Frontal cortex (tissue), 4 donors: ENCODE results near the gene POU2F1. TPM values are rescaled to one million over a fixed set of nuclear protein-coding genes. Genes with fewer than 3 reads are reported as not detected.
A peak's percentile ranks its signal among the peaks of the same experiment; 100 is the strongest.

ENCODE experiments used
- DNase-seq, 2 donors: peaks; one replicate each; pipeline ENCODE4 v3.0.0; 2012; ENCODE audit warnings: low spot score in 2 of 2
- FAIRE-seq: peaks from 2 replicates; lab custom pipeline; 2012; peaks lifted over from hg19 to GRCh38; lab: Jason Lieb, UNC
- total RNA-seq: library from RNA; depleted of rRNA; stranded (reverse); fragments of >200 nt; gene quantifications from one replicate; pipeline ENCODE4 v1.2.3, GENCODE V29; 2014
- donor health status: control.
- donor health status: control.
- donor health status: control.

Gene POU2F1
- total RNA-seq, 1 donor from 2014 or later, result 19.2 TPM

DNA sequence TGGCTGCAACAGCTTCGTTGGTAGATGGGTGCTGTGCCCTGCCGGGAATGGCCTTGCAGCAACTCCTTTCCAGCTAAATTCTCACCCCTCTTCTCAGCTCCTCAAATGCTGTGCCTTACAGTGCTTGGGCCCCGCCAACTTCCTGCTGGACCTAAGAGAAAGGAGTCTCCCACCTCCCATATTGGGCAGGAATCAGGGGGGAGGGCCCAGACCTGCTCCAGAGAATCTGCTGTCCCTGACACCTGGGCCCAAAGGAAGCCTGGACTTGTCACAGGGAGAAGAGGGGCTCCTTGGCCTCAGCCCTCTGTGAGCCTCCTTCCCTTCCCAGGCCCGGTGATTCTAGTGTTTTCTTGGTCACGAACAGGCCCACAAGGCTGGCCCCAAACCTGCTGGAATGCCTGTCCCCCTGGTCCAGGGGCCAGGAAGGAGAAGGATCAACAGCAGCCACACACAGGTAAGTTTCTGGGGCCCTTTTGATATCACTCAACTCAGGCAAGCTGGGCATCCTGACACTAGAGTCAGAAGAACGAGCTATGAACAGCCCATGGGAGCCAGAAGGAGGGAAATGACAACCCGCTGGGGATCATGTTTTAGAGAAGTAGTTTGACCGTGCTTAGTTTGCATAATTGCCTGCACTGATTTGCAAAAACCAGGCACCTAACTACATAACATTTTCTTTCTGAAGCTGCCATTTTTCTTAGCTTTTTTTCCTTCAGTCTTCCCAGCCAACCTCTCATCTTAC is 211.4 kb downstream of the POU2F1 start:
- DNase-seq, result no peak
- no peak for FAIRE-seq

- FAIRE-seq, result no peak
- no peak for DNase-seq
These were observed 212.1 kb downstream of the POU2F1 start for GRCh38 chr1:167432780-167433179.

GRCh38 chr1:167433884-167434283 is 213.2 kb downstream of the POU2F1 start:
- DNase-seq, result no peak
- FAIRE-seq, result no peak

DNA sequence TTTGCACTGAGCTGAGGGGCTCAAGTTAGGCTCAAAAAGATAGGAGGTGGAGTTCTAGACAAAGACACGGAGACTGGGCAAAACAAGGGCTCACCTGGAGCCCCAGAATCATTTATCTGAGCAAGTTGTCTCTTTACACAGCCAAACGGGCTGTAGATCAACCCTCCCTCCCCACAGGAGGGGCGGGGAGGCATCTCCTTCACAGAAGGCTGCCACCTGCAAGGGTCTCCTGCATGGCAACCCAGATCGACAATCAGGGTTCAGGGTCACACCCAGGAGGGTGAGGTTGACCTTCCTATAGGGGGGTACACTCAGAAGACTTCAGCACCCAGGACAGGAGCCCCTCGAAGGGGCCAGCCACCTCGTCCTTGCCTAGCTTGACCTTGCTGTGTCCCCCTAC is 213.6 kb downstream of the POU2F1 start:
- FAIRE-seq, result no peak
- no peak for DNase-seq

GRCh38 chr1:167435484-167435883 is 214.8 kb downstream of the POU2F1 start:
- DNase-seq, result no peak
- no peak for FAIRE-seq

DNA sequence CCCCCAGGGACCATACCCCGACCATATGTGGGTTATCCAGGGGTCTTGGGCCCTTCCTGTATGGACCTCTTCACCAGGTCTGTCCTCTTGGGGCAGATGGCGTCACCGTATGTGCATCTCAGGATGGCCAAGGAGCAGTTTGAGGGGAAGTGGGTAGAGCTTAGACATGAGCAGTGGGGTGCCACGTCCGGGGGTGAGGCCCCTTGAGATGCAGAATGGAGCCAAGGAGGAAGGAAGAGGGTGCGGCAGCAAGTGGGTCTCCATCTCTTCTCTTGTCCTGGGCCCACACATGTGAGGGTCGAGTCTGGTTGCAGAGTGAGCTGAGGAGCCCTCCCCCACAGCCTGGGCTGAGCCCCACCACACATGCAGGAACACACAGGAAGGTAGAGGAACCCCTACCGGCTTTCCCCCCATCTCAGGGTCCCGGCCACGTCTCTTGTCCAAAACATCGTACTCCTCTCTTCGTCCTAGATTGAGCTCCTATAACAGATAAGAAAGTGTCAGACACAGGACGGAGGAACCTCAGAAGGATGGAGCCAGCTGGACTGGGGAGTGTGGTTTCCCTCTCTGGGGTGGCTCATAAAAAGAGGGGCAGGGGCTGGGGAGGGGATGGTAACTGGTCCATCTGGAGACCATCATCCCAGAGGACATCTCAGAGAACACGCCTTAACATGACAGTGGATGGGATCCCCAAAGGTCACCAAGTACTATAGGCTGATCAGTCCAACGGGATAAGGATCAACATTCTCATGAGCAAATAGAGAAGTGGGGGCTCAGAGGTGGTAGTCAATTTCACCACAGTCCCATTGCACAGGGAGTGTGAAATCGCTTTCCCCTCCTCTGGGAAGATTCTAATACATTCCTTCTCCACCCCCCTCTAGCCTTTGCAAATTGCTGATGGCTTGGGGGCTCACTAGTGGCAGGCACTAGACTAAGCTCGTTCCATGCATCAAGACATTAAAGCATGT is 217.8 kb downstream of the POU2F1 start:
- FAIRE-seq, result no peak
- DNase-seq, result no peak

- no peak for FAIRE-seq
- peak; percentile 36 to 69 for DNase-seq
These were observed 218.8 kb downstream of the POU2F1 start for GRCh38 chr1:167439301-167439988.

DNA sequence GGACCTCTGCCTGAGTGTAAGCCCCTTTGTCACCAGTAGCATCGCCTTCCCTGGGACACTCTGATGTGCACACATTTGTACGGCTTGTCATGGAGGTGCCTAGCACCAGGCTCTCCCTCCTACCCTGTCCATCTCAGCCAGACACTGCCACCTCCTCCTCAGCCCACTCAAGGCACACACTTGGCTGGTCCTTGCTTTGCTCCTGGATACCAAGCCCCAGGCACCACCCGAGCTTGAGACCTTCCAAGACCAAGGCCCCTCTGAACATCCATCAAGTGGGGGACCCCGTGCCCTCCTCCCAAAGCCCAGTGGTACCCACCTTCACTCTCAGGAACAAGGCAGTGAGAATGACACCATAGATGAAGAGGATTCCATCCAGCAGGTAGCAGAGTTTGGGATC is 219.7 kb downstream of the POU2F1 start:
- DNase-seq, result no peak
- FAIRE-seq, result no peak

DNA sequence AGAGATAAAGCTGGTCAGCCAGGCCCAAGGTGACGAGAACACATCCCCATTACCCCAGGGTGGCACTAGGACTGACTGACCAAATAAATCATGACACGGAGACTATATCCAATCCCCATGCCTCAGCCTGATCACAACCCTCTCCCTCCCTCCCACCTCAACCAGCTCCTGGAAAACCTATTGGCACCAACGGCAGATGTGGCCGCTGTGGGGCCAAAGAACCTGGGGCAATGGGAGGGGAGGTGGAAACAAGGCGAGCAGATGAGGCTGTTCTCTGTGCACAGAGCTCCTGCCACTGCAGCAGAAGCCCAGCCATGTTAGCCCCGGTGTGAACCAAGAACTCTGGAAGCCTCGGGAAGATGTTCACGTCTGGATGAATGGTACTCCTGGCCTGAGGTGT is 220.1 kb downstream of the POU2F1 start:
- DNase-seq (no peak), FAIRE-seq (no peak)

DNA sequence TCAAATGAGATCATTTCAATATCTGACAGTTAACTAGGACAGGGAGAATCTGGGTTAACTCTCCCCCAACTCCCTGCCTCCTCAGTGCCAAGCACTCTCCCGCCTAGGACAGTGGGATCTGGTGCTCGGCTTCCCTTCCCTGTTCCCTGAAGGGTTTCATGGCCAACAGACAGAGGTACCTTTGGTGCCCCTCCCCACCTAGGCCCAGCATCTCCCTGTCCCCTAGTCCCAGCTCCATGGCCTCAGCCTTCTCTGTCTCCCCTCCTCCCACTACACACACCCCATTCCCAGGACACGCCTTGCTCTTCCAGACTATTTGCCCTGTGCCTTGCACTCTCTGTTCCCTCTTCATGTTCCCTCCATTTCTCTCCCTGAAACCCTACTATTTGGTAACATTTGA is 220.5 kb downstream of the POU2F1 start:
- DNase-seq (no peak), FAIRE-seq (no peak)

DNA sequence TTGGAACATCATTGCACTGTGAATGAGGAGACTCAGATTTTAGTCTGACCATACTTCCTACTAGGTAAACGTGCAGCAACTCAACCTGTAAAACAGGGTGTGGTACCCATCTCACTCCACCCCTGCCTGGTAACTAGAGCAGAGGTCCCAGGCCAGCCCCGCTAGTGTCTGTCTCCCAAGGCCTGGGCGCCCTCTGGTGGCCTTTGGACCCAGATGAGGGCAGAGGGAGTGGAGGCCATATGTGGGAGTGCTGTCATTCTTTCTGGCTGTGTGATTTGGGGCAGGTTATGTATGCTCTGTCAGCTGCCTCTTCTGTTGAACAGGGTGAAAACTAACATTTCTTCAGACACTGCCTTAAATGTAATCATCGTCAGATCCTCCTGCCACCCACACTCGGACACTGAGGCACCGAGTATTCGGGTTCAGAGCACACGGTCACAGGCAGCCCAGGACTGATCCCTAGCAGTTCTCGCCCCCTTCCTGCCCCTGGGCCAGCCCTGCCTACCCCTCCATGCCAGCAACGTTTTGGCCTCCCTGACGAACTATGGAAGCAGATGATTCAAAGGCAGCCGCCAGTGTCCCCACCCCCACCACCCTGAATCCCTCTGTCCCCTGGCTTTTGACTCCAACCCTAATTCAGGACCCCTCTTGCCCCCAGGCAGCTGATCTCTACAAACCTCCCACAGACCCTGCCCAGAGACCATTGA is 221.6 kb downstream of the POU2F1 start:
- FAIRE-seq, result no peak
- peak; percentile 68 to 80 for DNase-seq

DNA sequence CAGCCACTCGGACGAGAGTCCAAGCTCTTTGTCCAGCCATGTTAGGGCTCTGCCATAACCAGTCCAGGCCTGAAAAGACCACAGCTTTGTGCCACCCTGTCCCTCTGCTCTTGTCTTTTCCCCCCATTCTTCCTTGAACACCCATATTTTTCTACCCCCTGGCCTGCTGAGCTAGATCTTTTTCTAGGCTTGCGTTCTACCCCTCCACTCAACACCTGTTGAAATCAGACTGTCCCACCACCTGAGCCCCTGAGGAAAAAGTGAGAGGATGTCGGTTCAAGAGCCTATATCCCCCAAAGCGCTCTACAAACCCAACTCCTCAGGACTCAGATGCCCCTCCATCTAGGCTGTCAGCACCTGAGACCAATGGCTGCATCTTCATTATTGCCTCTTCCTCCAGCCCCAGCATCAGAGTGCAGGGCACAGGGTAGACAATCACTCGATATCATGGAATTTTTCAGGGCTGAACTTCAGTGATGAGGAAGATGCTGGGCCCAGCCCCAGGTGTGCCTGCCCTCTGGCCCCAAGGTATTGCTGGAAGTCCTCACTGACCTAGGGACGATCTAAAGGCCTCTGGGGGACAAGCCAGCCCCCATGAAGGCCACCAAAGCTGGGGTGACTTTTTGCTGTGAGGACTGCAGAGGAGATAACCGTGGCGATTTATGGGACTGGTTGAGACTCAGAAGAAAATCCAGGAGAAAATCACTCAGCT is 222.3 kb downstream of the POU2F1 start:
- DNase-seq (no peak), FAIRE-seq (no peak)

GRCh38 chr1:167443757-167444156 is 223.1 kb downstream of the POU2F1 start:
- DNase-seq, result no peak
- FAIRE-seq, result no peak

DNA sequence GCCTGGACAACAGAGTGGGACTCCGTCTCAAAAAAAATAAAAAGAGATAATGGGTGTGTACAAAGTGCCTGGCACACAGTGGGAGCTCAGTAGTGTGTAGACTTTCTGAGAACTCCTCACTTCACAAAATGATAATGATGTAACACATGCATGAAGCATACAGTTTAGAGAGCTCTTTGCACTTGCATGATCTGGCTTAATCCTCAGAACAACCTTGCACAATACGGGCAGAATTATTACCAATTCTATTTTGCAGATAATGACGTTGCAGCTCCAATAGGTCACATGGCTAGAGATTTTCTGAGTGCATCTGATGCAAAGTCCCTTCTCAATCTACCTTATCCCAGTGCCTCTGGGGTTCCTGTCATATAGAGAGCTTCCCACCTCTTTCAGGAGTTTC is 226.3 kb downstream of the POU2F1 start:
- FAIRE-seq (no peak), DNase-seq (no peak)

DNA sequence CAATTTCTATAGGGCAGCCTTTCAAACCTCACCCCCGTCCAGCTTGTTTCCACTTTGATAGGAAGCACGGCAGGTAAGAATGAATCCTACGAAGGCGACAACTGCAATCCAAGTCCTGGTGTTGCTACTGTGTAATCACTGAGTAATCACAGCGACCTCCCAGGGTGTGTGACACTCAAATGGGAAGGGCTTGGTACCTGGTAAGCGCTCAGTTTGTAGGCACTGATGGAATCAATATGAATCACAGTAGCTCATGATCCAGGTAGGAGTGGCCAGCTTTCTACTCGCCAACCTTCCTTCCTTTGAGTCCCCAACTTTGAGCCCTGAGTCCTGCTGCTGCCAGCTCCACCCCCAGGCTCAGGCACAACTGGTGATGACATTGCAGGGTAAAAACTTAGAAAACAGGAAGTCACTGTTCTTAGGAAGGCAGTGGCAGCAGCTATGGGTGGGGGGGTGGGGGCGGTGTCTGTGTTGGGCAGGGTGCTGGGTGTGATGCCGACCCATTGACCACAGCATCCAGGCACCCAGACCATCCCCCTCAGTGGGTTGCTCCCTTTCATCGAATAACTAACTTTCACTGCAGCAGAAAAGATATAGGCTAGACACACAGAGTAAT is 226.9 kb downstream of the POU2F1 start:
- FAIRE-seq (no peak), DNase-seq (no peak)

DNA sequence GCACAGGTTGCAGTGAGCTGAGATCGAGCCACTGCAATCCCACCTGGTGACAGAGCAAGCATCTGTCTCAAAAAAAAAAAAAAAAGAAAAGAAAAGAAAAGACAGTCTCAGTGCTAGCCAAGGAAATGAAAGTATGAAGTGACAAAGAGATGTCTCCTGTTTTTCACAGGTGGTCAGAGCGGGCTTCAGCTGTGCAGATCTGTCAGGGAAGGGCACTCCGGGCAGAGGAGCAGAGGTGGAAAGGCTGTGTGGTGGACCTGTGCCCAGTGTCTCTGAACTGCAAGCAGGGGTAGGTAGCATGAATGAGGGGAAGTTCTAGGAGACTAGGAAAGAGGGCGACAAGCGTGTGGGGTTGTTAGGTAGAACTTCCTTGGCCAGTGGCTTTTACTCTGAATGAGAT is 230.2 kb downstream of the POU2F1 start:
- FAIRE-seq (no peak), DNase-seq (no peak)

- no peak for FAIRE-seq
- no peak for DNase-seq
These were observed 231.8 kb downstream of the POU2F1 start for GRCh38 chr1:167452483-167452882.

DNA sequence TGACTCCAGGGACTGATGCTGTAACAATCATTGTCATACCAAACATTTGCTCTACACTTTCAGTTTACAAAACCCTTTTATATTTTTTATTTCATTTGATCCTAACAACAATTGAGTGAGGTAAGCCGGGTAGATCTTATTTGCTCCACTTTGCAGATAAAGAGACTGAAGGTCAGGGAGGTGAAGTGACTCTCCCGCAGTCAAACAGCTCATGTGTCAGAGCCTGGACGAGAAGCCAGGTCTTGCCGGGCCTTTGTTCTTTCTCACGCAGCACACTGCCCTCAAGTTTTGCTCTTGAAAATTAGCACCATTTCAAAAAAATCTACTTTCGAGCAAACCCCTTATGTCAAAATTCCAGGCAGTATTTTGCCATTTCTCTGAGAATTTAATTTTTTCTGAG is 232.4 kb downstream of the POU2F1 start:
- no peak for FAIRE-seq
- no peak for DNase-seq
